ENCODE data around the gene DNAJC11.
A peak's percentile ranks its signal among the peaks of the same experiment; 100 is the strongest.
"Not testable (repeated sequence)": the region's sequence is repeated elsewhere in the genome, so short reads cannot be mapped to it uniquely, and the experiment has no call there.

DNAJC11 gene

DNA sequence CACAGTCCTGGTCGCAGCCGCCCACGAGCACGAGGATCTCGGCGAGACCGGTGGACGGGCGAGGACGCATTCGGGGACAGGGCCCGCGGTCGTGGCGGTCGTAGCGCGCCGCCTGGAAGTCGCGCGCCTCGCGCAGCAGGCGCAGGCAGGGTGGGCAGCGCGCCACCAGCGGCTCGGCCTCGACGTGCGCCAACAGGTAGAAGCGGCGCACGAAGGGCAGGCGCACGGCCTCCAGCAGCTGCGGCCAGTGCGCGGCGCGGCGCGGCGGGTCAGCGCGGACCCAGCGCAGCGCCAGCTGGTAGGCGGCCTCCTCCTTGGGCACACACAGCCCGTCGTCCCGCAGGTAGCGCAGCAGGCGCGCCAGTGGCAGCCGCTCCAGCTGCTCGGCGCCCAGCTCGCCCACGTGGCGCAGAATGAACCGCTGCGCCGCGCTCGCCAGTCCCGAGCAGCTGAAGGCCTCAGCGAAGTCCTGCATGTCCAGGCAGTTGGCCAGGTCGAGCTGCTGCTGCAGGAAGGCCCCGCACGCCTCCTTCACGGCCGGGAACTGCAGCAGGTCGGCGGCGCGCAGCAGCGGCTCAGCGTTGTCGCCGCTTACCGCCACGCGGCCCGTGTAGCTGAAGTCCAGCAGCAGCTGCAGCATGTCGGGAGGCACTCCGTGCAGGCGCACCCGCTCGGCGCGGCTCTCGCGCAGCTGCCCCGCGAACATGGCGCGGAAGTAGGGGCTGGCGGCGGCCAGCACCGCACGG is 99.5 kb downstream of the DNAJC11 start:
- Histone ChIP-seq H3K9ac (ENCODE audit: low read length) (peak overlapping the region; percentile 92), H3K27me3 (ENCODE audit: control insufficient read depth in 1 of 2, insufficient read depth in 2 of 2, low read length in 2 of 2) (no peaks in the 10 kb centered on the region), H3K9me3 (ENCODE audit: low read length) (no peaks in the 10 kb centered on the region), H3K36me3 (ENCODE audit: insufficient read depth, low read length) (peaks cover 23% of the 10 kb centered on the region), H3K4me3 (ENCODE audit: low read depth in 1 of 2, low read length in 2 of 2) (peak overlapping the region; percentile 96 to 100), H3K27ac (ENCODE audit: low read depth, low read length) (peak overlapping the region; percentile 99), H3K4me1 (ENCODE audit: insufficient read depth, low read length) (peaks cover 47% of the 10 kb centered on the region)

GRCh38 chr1:6601049-6601922 is 100.3 kb downstream of the DNAJC11 start:
- Histone ChIP-seq H3K4me1 (ENCODE audit: insufficient read depth, low read length) (peaks cover 55% of the 10 kb centered on the region), H3K9ac (ENCODE audit: low read length) (peak overlapping the region; percentile 92), H3K27ac (ENCODE audit: low read depth, low read length) (peak overlapping the region; percentile 99), H3K4me3 (ENCODE audit: low read depth in 1 of 2, low read length in 2 of 2) (peak overlapping the region; percentile 96 to 100), H3K9me3 (ENCODE audit: low read length) (no peaks in the 10 kb centered on the region), H3K36me3 (ENCODE audit: insufficient read depth, low read length) (peaks cover 31% of the 10 kb centered on the region), H3K27me3 (ENCODE audit: control insufficient read depth in 1 of 2, insufficient read depth in 2 of 2, low read length in 2 of 2) (no peaks in the 10 kb centered on the region)

GRCh38 chr1:6600410-6601048 is 101.1 kb downstream of the DNAJC11 start:
- Histone ChIP-seq H3K27me3 (ENCODE audit: control insufficient read depth in 1 of 2, insufficient read depth in 2 of 2, low read length in 2 of 2) (no peaks in the 10 kb centered on the region), H3K36me3 (ENCODE audit: insufficient read depth, low read length) (peaks cover 39% of the 10 kb centered on the region), H3K4me1 (ENCODE audit: insufficient read depth, low read length) (peaks cover 61% of the 10 kb centered on the region), H3K27ac (ENCODE audit: low read depth, low read length) (peak overlapping the region; percentile 99), H3K4me3 (ENCODE audit: low read depth in 1 of 2, low read length in 2 of 2) (peak overlapping the region; percentile 96 to 100), H3K9ac (ENCODE audit: low read length) (peak overlapping the region; percentile 92), H3K9me3 (ENCODE audit: low read length) (no peaks in the 10 kb centered on the region)

- H3K27me3 ChIP-seq (ENCODE audit: control insufficient read depth in 1 of 2, insufficient read depth in 2 of 2, low read length in 2 of 2); H3K9me3 ChIP-seq (ENCODE audit: low read length): not testable (repeated sequence)
- peaks cover 56% of the 10 kb centered on the region for H3K4me1 ChIP-seq (ENCODE audit: insufficient read depth, low read length)
- H3K27ac ChIP-seq (ENCODE audit: low read depth, low read length), result peak overlapping the region; percentile 99
- H3K36me3 ChIP-seq (ENCODE audit: insufficient read depth, low read length), result peaks cover 44% of the 10 kb centered on the region
- H3K9ac ChIP-seq (ENCODE audit: low read length), result peak overlapping the region; percentile 92
- peak overlapping the region; percentile 96 to 100 for H3K4me3 ChIP-seq (ENCODE audit: low read depth in 1 of 2, low read length in 2 of 2)
Observed at GRCh38 chr1:6599991-6600390, 101.6 kb downstream of the DNAJC11 start.

DNA sequence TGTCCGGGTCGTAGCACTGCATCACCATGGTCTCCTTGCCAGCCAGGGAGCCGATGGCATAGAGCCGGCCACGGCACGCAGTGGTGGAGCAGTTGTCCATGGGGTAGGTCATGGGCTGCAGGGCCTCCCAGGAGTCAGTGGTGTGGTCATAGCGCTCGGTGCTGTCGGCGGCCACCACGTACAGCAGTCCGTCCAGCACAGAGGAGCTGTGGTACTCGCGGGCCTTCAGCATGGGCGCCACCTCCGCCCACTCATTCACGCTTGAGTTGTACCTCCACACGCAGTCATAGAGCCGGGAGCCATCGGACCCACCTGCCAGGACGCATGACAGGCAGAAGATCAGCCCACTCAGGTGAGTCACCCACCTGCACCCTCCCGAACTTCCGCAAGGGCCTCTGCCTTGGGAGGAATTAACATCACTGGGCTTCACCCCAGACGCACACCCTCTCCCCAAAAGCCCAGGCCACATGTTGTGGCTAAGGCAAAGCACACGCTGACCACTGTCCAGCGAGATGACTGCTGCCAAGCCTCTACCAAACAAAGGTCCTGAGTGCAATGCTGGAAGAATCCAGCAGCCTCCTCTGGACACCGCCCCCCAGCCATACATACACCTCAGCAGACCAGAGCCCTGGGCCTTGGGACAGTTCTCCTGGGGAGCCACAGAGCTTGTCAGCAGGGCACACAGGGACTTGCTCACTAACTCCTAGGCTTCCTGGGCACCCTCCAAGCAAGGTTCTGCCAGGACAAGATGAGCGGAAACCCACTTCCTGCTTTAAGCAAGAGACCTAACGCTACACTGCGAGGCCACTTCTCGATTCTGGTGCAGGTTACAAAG is 102.3 kb downstream of the DNAJC11 start:
- Histone ChIP-seq H3K9ac (ENCODE audit: low read length) (peak overlapping the region; percentile 68), H3K27me3 (ENCODE audit: control insufficient read depth in 1 of 2, insufficient read depth in 2 of 2, low read length in 2 of 2) (no peaks in the 10 kb centered on the region), H3K4me1 (ENCODE audit: insufficient read depth, low read length) (peaks cover 50% of the 10 kb centered on the region), H3K27ac (ENCODE audit: low read depth, low read length) (no peak overlapping the region), H3K9me3 (ENCODE audit: low read length) (no peaks in the 10 kb centered on the region), H3K36me3 (ENCODE audit: insufficient read depth, low read length) (peaks cover 51% of the 10 kb centered on the region), H3K4me3 (ENCODE audit: low read depth in 1 of 2, low read length in 2 of 2) (peak overlapping the region in 1 of 2 donors; percentile 100)

GRCh38 chr1:6597777-6598131 is 103.9 kb downstream of the DNAJC11 start:
- Histone ChIP-seq H3K27me3 (ENCODE audit: control insufficient read depth in 1 of 2, insufficient read depth in 2 of 2, low read length in 2 of 2) (no peaks in the 10 kb centered on the region), H3K9ac (ENCODE audit: low read length) (no peak overlapping the region), H3K9me3 (ENCODE audit: low read length) (no peaks in the 10 kb centered on the region), H3K4me3 (ENCODE audit: low read depth in 1 of 2, low read length in 2 of 2) (no peak overlapping the region), H3K36me3 (ENCODE audit: insufficient read depth, low read length) (peaks cover 67% of the 10 kb centered on the region), H3K4me1 (ENCODE audit: insufficient read depth, low read length) (peaks cover 39% of the 10 kb centered on the region), H3K27ac (ENCODE audit: low read depth, low read length) (no peak overlapping the region)

DNA sequence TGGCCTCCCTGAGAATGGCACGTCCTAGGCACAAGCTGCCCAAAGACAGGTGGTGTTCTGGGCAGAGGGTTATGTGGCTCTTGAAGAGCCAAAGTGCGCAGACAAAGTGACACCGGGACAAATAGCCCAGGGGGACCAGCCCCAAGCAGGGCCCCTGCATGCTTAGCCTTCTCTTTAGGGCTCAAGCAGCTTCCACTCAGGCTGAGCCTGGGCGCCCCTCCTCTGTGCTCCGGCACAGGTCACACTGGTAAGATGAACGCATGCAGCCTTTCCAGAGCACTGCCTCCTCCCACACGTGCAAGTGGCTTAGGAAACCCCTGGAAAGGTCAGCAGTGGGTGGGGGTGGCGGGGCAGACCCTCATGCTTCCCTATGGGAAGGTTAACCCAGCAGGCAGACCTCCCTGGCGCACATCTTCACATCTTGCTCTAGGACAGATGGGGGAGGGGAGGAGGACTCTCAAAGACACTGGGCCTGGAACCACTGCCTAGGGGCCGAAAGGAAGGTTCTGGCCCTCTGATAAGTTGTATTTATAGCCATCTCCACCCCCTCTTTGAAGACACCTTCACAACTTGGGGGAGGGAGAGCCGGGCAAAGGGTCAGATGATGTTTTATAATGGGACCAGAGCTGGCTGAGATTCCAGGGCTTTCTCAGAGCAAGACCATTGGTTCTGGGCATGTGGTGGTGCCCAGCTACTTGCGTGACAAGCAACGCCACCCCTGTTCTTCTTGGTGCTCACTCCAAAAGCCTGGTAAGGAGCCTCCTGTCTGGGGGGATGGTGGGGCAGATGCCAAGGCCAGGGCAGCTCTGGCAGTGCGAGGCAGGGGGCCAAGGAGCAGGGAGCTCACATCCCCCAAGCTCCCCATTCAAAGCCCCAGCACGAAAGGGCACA is 104.5 kb downstream of the DNAJC11 start:
- Histone ChIP-seq H3K27me3 (ENCODE audit: control insufficient read depth in 1 of 2, insufficient read depth in 2 of 2, low read length in 2 of 2) (no peaks in the 10 kb centered on the region), H3K36me3 (ENCODE audit: insufficient read depth, low read length) (peaks cover 73% of the 10 kb centered on the region), H3K9ac (ENCODE audit: low read length) (no peak overlapping the region), H3K27ac (ENCODE audit: low read depth, low read length) (peak overlapping the region; percentile 27), H3K4me1 (ENCODE audit: insufficient read depth, low read length) (peaks cover 39% of the 10 kb centered on the region), H3K4me3 (ENCODE audit: low read depth in 1 of 2, low read length in 2 of 2) (peak overlapping the region; percentile 15 to 16), H3K9me3 (ENCODE audit: low read length) (no peaks in the 10 kb centered on the region)

DNA sequence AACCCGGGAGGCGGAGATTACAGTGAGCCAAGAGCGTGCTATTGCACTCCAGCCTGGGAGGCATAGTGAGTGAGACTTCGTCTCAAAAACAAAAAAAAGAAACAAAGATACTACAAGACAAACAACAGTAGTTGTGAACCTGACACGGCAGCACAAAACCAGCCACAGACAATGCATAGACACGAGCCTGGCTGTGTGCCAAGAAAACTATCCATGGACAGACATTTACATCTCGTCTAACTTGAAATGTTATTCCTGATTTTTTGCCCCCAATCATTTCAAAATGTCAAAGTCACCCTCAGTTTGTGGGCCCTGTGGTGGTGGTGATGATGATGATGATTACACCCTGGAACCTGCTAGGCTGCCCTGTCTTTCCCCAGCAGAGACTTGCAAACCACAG is 105.3 kb downstream of the DNAJC11 start:
- Histone ChIP-seq H3K27ac (ENCODE audit: low read depth, low read length) (peak overlapping the region; percentile 12), H3K27me3 (ENCODE audit: control insufficient read depth in 1 of 2, insufficient read depth in 2 of 2, low read length in 2 of 2) (no peaks in the 10 kb centered on the region), H3K9me3 (ENCODE audit: low read length) (no peaks in the 10 kb centered on the region), H3K9ac (ENCODE audit: low read length) (no peak overlapping the region), H3K36me3 (ENCODE audit: insufficient read depth, low read length) (peaks cover 80% of the 10 kb centered on the region), H3K4me3 (ENCODE audit: low read depth in 1 of 2, low read length in 2 of 2) (peak overlapping the region; percentile 15 to 16), H3K4me1 (ENCODE audit: insufficient read depth, low read length) (peaks cover 39% of the 10 kb centered on the region)

DNA sequence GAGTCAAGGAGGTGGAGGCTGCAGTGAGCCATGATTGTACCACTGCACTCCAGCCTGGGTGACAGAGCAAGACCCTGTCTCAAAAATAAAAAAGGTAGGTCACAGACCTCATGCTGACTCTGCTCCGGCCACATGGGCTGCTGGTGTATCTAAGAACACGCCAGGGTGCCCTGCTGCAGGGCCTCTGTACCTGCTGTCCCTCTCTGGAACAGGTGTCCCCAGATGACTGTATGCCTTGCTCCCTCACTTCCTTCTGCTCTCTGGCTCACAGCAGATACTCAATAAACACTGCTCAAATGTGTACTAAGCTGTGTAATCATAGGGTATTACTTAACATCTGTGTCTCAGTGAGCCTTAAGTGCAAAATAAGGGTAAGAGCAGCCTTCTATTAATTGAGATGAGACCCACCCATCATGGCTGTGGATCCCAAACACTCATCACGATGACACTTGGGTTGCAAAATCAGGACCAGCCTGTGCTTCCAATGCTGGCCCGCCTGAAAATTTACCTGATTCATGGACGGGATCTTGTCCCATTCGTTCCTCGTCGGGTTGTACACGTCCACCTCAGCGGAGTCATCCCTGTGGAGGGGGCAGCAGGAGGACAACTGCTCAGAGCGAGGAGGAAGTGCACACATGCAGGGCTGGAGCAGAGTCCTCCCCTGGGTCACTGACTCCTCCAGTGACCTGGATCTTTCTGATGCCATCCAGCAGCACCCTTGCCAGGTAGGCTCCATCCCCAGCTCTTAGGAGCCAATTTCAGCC is 106.5 kb downstream of the DNAJC11 start:
- no peak overlapping the region for H3K27ac ChIP-seq (ENCODE audit: low read depth, low read length)
- peaks cover 39% of the 10 kb centered on the region for H3K4me1 ChIP-seq (ENCODE audit: insufficient read depth, low read length)
- no peaks in the 10 kb centered on the region for H3K27me3 ChIP-seq (ENCODE audit: control insufficient read depth in 1 of 2, insufficient read depth in 2 of 2, low read length in 2 of 2)
- no peaks in the 10 kb centered on the region for H3K9me3 ChIP-seq (ENCODE audit: low read length)
- no peak overlapping the region for H3K9ac ChIP-seq (ENCODE audit: low read length)
- no peak overlapping the region for H3K4me3 ChIP-seq (ENCODE audit: low read depth in 1 of 2, low read length in 2 of 2)
- peaks cover 88% of the 10 kb centered on the region for H3K36me3 ChIP-seq (ENCODE audit: insufficient read depth, low read length)

GRCh38 chr1:6593810-6594209 is 107.8 kb downstream of the DNAJC11 start:
- H3K36me3 ChIP-seq (ENCODE audit: insufficient read depth, low read length), result peaks cover 93% of the 10 kb centered on the region
- H3K27ac ChIP-seq (ENCODE audit: low read depth, low read length), result no peak overlapping the region
- peaks cover 30% of the 10 kb centered on the region for H3K4me1 ChIP-seq (ENCODE audit: insufficient read depth, low read length)
- H3K9me3 ChIP-seq (ENCODE audit: low read length), result no peaks in the 10 kb centered on the region
- no peaks in the 10 kb centered on the region for H3K27me3 ChIP-seq (ENCODE audit: control insufficient read depth in 1 of 2, insufficient read depth in 2 of 2, low read length in 2 of 2)
- no peak overlapping the region for H3K9ac ChIP-seq (ENCODE audit: low read length)
- no peak overlapping the region for H3K4me3 ChIP-seq (ENCODE audit: low read depth in 1 of 2, low read length in 2 of 2)

Measured in muscle layer of colon (tissue), 2 donors.